IMR-90 (cell line): ENCODE data around the gene EIF3L.

ENCODE experiments used
- MXI1 ChIP-seq: IDR thresholded peaks from 2 replicates; pipeline ENCODE4 v1.6.1; 2012; ENCODE audit warnings: low read depth, mild to moderate bottlenecking, low read length, moderate library complexity, borderline replicate concordance
- POLR2A ChIP-seq: IDR thresholded peaks from 2 replicates; pipeline ENCODE4 v1.6.1; 2012; ENCODE audit warnings: mild to moderate bottlenecking, low read depth, low read length
- RAD21 ChIP-seq: IDR thresholded peaks from 2 replicates; pipeline ENCODE4 v1.6.1; 2012; ENCODE audit warnings: low read length, improper control_type of control experiment
- TF ChIP-seq, protein P1 (sequence below): conservative IDR thresholded peaks from 2 replicates; pipeline ENCODE4 v1.5.1; 2012; ENCODE audit warnings: mild to moderate bottlenecking, low read depth, low read length, improper control_type of control experiment
- TF ChIP-seq, protein P2 (sequence below): fragments of 150-350 bp; IDR thresholded peaks from 2 replicates; pipeline ENCODE4 v1.6.1; 2016; ENCODE audit warnings: low read depth, mild to moderate bottlenecking, low read length, moderate library complexity, borderline replicate concordance

DNA sequence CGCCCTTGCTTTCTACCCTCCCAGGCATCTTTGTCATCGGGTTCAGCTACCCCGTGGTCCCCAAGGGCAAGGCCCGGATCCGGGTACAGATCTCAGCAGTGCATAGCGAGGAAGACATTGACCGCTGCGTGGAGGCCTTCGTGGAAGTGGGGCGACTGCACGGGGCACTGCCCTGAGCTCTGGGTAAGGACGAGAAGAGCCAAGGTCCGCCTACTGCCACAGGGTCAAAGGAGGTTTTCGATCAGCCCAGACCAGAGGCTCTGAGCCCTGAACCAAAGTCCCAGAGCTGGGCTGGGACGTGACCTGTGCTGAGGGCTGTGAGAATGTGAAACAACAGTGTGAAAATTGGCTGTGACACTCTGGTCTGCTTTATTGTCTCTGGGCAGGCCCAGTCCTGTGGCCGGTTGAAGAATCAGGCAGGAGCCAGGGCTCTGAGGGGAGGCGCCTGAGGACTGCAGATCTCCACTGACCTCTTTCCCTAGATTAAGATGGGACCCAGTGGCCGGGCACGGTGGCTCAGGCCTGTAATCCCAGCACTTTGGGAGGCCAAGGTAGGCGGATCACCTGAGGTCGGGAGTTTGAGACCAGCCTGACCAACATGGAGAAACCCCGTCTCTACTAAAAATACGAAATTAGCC lies 32.6 kb upstream of the EIF3L start:
- TF ChIP-seq POLR2A (no peak), MXI1 (no peak), RAD21 (no peak)
- TF ChIP-seq, protein P1, sequence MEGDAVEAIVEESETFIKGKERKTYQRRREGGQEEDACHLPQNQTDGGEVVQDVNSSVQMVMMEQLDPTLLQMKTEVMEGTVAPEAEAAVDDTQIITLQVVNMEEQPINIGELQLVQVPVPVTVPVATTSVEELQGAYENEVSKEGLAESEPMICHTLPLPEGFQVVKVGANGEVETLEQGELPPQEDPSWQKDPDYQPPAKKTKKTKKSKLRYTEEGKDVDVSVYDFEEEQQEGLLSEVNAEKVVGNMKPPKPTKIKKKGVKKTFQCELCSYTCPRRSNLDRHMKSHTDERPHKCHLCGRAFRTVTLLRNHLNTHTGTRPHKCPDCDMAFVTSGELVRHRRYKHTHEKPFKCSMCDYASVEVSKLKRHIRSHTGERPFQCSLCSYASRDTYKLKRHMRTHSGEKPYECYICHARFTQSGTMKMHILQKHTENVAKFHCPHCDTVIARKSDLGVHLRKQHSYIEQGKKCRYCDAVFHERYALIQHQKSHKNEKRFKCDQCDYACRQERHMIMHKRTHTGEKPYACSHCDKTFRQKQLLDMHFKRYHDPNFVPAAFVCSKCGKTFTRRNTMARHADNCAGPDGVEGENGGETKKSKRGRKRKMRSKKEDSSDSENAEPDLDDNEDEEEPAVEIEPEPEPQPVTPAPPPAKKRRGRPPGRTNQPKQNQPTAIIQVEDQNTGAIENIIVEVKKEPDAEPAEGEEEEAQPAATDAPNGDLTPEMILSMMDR = no peak
- TF ChIP-seq, protein P2, sequence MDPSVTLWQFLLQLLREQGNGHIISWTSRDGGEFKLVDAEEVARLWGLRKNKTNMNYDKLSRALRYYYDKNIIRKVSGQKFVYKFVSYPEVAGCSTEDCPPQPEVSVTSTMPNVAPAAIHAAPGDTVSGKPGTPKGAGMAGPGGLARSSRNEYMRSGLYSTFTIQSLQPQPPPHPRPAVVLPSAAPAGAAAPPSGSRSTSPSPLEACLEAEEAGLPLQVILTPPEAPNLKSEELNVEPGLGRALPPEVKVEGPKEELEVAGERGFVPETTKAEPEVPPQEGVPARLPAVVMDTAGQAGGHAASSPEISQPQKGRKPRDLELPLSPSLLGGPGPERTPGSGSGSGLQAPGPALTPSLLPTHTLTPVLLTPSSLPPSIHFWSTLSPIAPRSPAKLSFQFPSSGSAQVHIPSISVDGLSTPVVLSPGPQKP = no peak
